Measurements from ENCODE around the gene LRRC4C. TPM values are rescaled to one million over a fixed set of nuclear protein-coding genes. Genes with fewer than 3 reads are reported as not detected.

LRRC4C gene
- total and polyA plus RNA-seq, 10 of the 15 experiments (the other 5 are each of a cell fraction or from before 2014, with no cell fraction given) = 1.5 TPM; not detected in 9

- TF ChIP-seq ZNF687 (IDR thresholded peaks at IDR 0.05) (no peak), FOXK2 (IDR thresholded peaks at IDR 0.05) (no peak)
- intact Hi-C loops (cut with micrococcal nuclease; ENCODE audit: unreplicated experiment) = no loop called here
- no TSS peak for BruUV-seq (replicated peaks)
- ChIA-PET CTCF (no interaction called here), RAD21 (ENCODE audit: unreplicated experiment) (no interaction called here), SMC1A (ENCODE audit: uncharacterized antibody, unreplicated experiment) (no interaction called here), POLR2A (no interaction called here)
- in situ Hi-C loops (cut with MboI) = no loop called here
- no peaks in the 10 kb centered on the region for H3K9me3 ChIP-seq (replicated peaks; ENCODE audit: control insufficient read depth, insufficient read depth, low read length)
- H3K79me2 ChIP-seq (ENCODE audit: control insufficient read depth, insufficient read depth, low read length) = no peaks in the 10 kb centered on the region
- DNase-seq (ENCODE audit: low read depth, low spot score) (no peak), FAIRE-seq (no peak), ATAC-seq (no peak)
- no peaks in the 10 kb centered on the region for H4K20me1 ChIP-seq (ENCODE audit: control insufficient read depth, insufficient read depth)
- H3K4me3 ChIP-seq = no peak overlapping the region
- H3K4me1 ChIP-seq (ENCODE audit: control insufficient read depth, insufficient read depth, low read length) = no peaks in the 10 kb centered on the region
- H3K36me3 ChIP-seq (ENCODE audit: control insufficient read depth in 2 of 2, insufficient read depth in 2 of 2, low read length in 1 of 2) = no peaks in the 10 kb centered on the region
- H3K27ac ChIP-seq (ENCODE audit: control insufficient read depth, insufficient read depth) = no peak overlapping the region
- no peak overlapping the region for H3K9ac ChIP-seq (ENCODE audit: control insufficient read depth, insufficient read depth, low read length)
- H3K27me3 ChIP-seq (replicated peaks in 1 of 2; ENCODE audit: control insufficient read depth in 2 of 2, insufficient read depth in 2 of 2, low read length in 1 of 2) = no peaks in the 10 kb centered on the region
- no peak overlapping the region for H3K4me2 ChIP-seq (ENCODE audit: control insufficient read depth, insufficient read depth)
- 23% methylated on average over 1 of the region's 1 CpG for WGBS (ENCODE audit: insufficient coverage, insufficient replicate concordance, low lambda C conversion rate, missing lambda C conversion rate)
- H2AFZ ChIP-seq (ENCODE audit: control insufficient read depth, low read depth, low read length) = no peak overlapping the region
These were observed 1186.2 kb downstream of the LRRC4C start for GRCh38 chr11:40273192-40273732.

- SMC1A ChIA-PET (ENCODE audit: uncharacterized antibody, unreplicated experiment) = no interaction called here
- no peaks in the 10 kb centered on the region for H3K36me3 ChIP-seq (ENCODE audit: control insufficient read depth in 2 of 2, insufficient read depth in 2 of 2, low read length in 1 of 2)
- intact Hi-C loops (cut with micrococcal nuclease; ENCODE audit: unreplicated experiment) (no loop called here), in situ Hi-C loops (cut with MboI) (no loop called here)
- H3K79me2 ChIP-seq (ENCODE audit: control insufficient read depth, insufficient read depth, low read length) = no peaks in the 10 kb centered on the region
- no peaks in the 10 kb centered on the region for H4K20me1 ChIP-seq (ENCODE audit: control insufficient read depth, insufficient read depth)
- no peak overlapping the region for H2AFZ ChIP-seq (ENCODE audit: control insufficient read depth, low read depth, low read length)
- H3K4me3 ChIP-seq = no peak overlapping the region
- H3K4me1 ChIP-seq (ENCODE audit: control insufficient read depth, insufficient read depth, low read length) = no peaks in the 10 kb centered on the region
- H3K9ac ChIP-seq (ENCODE audit: control insufficient read depth, insufficient read depth, low read length) = no peak overlapping the region
- no peaks in the 10 kb centered on the region for H3K9me3 ChIP-seq (replicated peaks; ENCODE audit: control insufficient read depth, insufficient read depth, low read length)
- DNase-seq (ENCODE audit: low read depth, low spot score) (no peak), ATAC-seq (no peak), FAIRE-seq (no peak)
- H3K27me3 ChIP-seq (replicated peaks in 1 of 2; ENCODE audit: control insufficient read depth in 2 of 2, insufficient read depth in 2 of 2, low read length in 1 of 2) = no peaks in the 10 kb centered on the region
- no peak overlapping the region for H3K27ac ChIP-seq (ENCODE audit: control insufficient read depth, insufficient read depth)
- POLR2A ChIA-PET = no interaction called here
- 59% methylated on average over 5 of the region's 5 CpGs for WGBS (ENCODE audit: insufficient coverage, insufficient replicate concordance, low lambda C conversion rate, missing lambda C conversion rate)
- RAD21 ChIA-PET (ENCODE audit: unreplicated experiment) = no interaction called here
- no TSS peak for BruUV-seq (replicated peaks)
- H3K4me2 ChIP-seq (ENCODE audit: control insufficient read depth, insufficient read depth) = no peak overlapping the region
- CTCF ChIA-PET = no interaction called here
- TF ChIP-seq CBX3 (IDR thresholded peaks at IDR 0.05; ENCODE audit: borderline replicate concordance, low read depth) (no peak), NFYB (IDR thresholded peaks at IDR 0.05; ENCODE audit: insufficient read depth, low read depth, low read length) (no peak), POLR2AphosphoS5 (IDR thresholded peaks at IDR 0.05; ENCODE audit: low read length) (no peak), KAT2A (conservative IDR thresholded peaks at IDR 0.05; ENCODE audit: control insufficient read depth, low read depth, low read length) (no peak), RCOR1 (conservative IDR thresholded peaks at IDR 0.05; ENCODE audit: low read depth, low read length) (no peak), POU2F2 (IDR thresholded peaks at IDR 0.05; ENCODE audit: borderline replicate concordance, low read depth, low read length) (no peak), MAX (IDR thresholded peaks at IDR 0.05; ENCODE audit: low read depth, low read length) (no peak), STAT3 (IDR thresholded peaks at IDR 0.05; ENCODE audit: low read depth, low read length) (no peak), KLF5 (IDR thresholded peaks at IDR 0.05; ENCODE audit: partially characterized antibody) (no peak), JUNB (IDR thresholded peaks at IDR 0.05) (no peak), RB1 (IDR thresholded peaks at IDR 0.05; ENCODE audit: borderline replicate concordance) (no peak), MLLT1 (IDR thresholded peaks at IDR 0.05) (no peak)
These were observed 1188.1 kb downstream of the LRRC4C start for GRCh38 chr11:40271361-40271760.
